Smooth muscle cell (in vitro differentiated cells): Measurements from ENCODE around the gene EXOC8. TPM values are rescaled to one million over a fixed set of nuclear protein-coding genes. Genes with fewer than 3 reads are reported as not detected.

Experiments used
- DNase-seq: peaks from one replicate; lab custom pipeline; 2025; ENCODE audit not compliant: unreplicated experiment; lab: John Stamatoyannopoulos, UW
- H2AFZ ChIP-seq: fragments of 200-600 bp; sonication (generic); 2 replicates; pipeline ENCODE4 v1.6.0; 2016; ENCODE audit warnings: antibody characterized with exemption, low read depth, mild to moderate bottlenecking
- H3F3A ChIP-seq: fragments of 200-600 bp; sonication (generic); 2 replicates; pipeline ENCODE4 v1.6.0; 2017; ENCODE audit warnings: antibody characterized with exemption, low read depth
- H3K27ac ChIP-seq: fragments of 200-600 bp; sonication (generic); 2 replicates; pipeline ENCODE4 v1.5.1; 2016; ENCODE audit warnings: low read depth, mild to moderate bottlenecking
- H3K27me3 ChIP-seq: fragments of 200-600 bp; sonication (generic); 2 replicates; pipeline ENCODE4 v1.6.1; 2016; ENCODE audit warnings: low read depth, mild to moderate bottlenecking
- H3K36me3 ChIP-seq: fragments of 200-600 bp; sonication (generic); 2 replicates; pipeline ENCODE4 v1.5.1; 2016; ENCODE audit warnings: low read depth
- H3K4me1 ChIP-seq: fragments of 200-600 bp; sonication (generic); 2 replicates; pipeline ENCODE4 v1.5.1; 2016; ENCODE audit warnings: low read depth
- H3K4me2 ChIP-seq: fragments of 200-600 bp; sonication (generic); 2 replicates; pipeline ENCODE4 v1.6.0; 2016; ENCODE audit warnings: mild to moderate bottlenecking
- H3K4me3 ChIP-seq: fragments of 200-600 bp; sonication (generic); 2 replicates; pipeline ENCODE4 v1.5.1; 2016; ENCODE audit warnings: mild to moderate bottlenecking
- H3K79me2 ChIP-seq: fragments of 200-600 bp; sonication (generic); 2 replicates; pipeline ENCODE4 v1.6.0; 2016; ENCODE audit warnings: low read depth, mild to moderate bottlenecking
- H3K9ac ChIP-seq: fragments of 200-600 bp; sonication (generic); 2 replicates; pipeline ENCODE4 v1.6.0; 2016; ENCODE audit warnings: low read depth
- H3K9me3 ChIP-seq: fragments of 200-600 bp; sonication (generic); replicated peaks from 2 replicates; pipeline ENCODE4 v1.5.1; 2016; ENCODE audit warnings: low read depth
- H4K20me1 ChIP-seq: fragments of 200-600 bp; sonication (generic); 2 replicates; pipeline ENCODE4 v1.6.0; 2016; ENCODE audit warnings: low read depth
- WGBS: methylation state at CpG from one replicate; pipeline ENCODE4 v1.1.7; 2016; ENCODE audit warnings: low lambda C conversion rate; 5-methylcytosine and 5-hydroxymethylcytosine counted together
- polyA plus RNA-seq: library from polyadenylated mRNA; unstranded; fragments of >200 nt; fragmentation: Nextera tagmentation; extraction: Ambion mirVana; gene quantifications from 2 replicates; pipeline ENCODE4 v1.2.1, GENCODE V29; 2016
- total RNA-seq: library from RNA; depleted of rRNA; stranded (reverse); fragments of >200 nt; gene quantifications from 2 replicates; pipeline ENCODE4 v1.2.3, GENCODE V29; 2014
- TF ChIP-seq, protein P1 (sequence below): fragments of 200-600 bp; sonication (generic); IDR thresholded peaks from 2 replicates; pipeline ENCODE4 v1.5.1; 2017; ENCODE audit warnings: borderline replicate concordance, mild to moderate bottlenecking, antibody characterized with exemption; ENCODE audit not compliant: insufficient read depth, poor library complexity, severe bottlenecking

Gene EXOC8
- total and polyA plus RNA-seq, 2 experiments from 2014 or later, result 4.2 to 15.6 TPM

- Histone ChIP-seq H2AFZ (peak within 1 kb of the TSS; percentile 95), H3K4me1 (peaks cover 39% of the 10 kb centered on the region), H3K4me3 (peak within 1 kb of the TSS; percentile 81), H3K79me2 (peaks cover 78% of the 10 kb centered on the region), H3K27ac (peak within 1 kb of the TSS; percentile 98), H3K9me3 (no peaks in the 10 kb centered on the region), H3K27me3 (no peaks in the 10 kb centered on the region), H4K20me1 (peaks cover 41% of the 10 kb centered on the region), H3F3A (no peaks in the 10 kb centered on the region), H3K36me3 (no peaks in the 10 kb centered on the region), H3K4me2 (peak within 1 kb of the TSS; percentile 95), H3K9ac (peak within 1 kb of the TSS; percentile 97)
- TF ChIP-seq, protein P1, sequence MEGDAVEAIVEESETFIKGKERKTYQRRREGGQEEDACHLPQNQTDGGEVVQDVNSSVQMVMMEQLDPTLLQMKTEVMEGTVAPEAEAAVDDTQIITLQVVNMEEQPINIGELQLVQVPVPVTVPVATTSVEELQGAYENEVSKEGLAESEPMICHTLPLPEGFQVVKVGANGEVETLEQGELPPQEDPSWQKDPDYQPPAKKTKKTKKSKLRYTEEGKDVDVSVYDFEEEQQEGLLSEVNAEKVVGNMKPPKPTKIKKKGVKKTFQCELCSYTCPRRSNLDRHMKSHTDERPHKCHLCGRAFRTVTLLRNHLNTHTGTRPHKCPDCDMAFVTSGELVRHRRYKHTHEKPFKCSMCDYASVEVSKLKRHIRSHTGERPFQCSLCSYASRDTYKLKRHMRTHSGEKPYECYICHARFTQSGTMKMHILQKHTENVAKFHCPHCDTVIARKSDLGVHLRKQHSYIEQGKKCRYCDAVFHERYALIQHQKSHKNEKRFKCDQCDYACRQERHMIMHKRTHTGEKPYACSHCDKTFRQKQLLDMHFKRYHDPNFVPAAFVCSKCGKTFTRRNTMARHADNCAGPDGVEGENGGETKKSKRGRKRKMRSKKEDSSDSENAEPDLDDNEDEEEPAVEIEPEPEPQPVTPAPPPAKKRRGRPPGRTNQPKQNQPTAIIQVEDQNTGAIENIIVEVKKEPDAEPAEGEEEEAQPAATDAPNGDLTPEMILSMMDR, result no peak
- DNase-seq, result no peak
- 2% methylated on average over 42 of the region's 43 CpGs for WGBS
These were observed 847 bp upstream of the EXOC8 start, which contains the start of gene SPRTN for GRCh38 chr1:231338270-231339128. TSS of gene SPRTN (plus strand) at chr1:231338293. CDS start at chr1:231338384, 91 bp downstream.

DNA sequence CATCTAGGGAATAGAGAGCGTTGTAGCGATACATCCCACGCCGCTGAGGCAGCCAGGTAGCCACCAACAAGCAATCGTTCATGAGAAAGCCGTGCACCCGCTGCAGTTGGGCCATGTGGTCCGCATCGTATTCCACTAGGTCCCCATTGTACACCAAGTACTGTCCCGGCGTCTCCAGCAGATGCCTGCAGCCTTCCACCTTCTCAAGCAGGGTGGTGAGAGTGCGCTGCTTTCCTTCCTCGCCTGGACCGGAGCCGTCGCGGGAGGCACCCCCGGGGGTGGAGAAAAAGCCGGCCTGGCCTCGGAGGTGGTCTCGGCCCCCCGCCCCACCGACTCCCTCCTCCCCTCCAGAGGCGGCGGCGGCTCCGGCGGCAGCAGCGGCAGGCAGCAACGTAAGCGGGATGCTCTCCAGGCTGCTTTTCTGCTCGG lies 595 bp downstream of the EXOC8 start:
- Histone ChIP-seq H3K27ac (peak overlapping the region; percentile 98), H3K27me3 (no peaks in the 10 kb centered on the region), H3K4me3 (peak overlapping the region; percentile 81), H3K36me3 (no peaks in the 10 kb centered on the region), H3K9ac (peak overlapping the region; percentile 97), H3F3A (no peaks in the 10 kb centered on the region), H3K9me3 (no peaks in the 10 kb centered on the region), H3K79me2 (peaks cover 80% of the 10 kb centered on the region), H2AFZ (peak overlapping the region; percentile 58), H3K4me1 (peaks cover 47% of the 10 kb centered on the region), H3K4me2 (peak overlapping the region; percentile 95), H4K20me1 (peaks cover 55% of the 10 kb centered on the region)
- peak; percentile 54 for DNase-seq
- TF ChIP-seq, protein P1, result no peak
- WGBS, result under 1% methylated on average over 27 of the region's 32 CpGs

DNA sequence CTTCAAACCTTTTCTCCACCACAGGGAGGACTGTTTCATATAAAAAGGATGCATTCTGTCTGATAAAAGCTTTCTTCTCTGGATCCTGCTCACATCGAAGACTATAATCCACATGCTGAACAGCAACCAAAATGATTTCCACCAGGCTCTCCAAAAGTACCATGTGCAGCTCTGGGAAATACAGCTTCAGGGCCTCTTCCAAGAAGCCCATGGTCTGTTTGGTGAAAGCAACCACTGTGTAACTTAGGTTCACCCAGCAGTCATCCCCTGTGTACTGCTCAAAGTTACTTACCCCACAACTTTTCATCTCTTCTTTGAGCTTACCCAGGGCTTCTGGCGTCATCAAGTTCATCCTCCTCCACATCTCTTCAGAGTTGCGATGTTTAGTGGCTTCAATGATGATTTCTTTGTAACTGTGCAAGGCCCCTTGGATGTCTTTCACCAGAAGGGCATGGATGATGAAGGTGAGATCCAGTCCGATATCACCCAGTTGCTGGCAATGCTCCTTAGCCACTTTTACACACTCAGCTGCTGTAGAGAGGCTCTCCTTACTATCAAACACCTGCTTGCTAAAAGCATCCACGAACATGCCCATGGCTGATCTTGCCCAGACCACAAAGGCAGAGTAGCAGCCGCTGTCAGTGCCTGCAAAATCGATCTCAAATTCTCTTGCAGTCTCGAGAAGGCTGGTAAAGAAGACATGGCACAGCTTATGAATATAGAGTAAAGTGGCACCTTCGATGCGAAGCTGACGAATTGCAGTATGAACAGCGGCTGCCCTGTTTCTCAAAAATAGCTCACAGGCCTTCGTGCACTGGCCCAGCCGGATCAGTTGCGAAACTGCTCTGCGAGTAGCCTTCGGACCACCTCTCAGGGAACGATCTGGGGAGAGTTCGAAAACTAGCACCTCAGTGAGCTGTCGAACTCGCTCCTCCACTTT lies 1.7 kb downstream of the EXOC8 start:
- Histone ChIP-seq H3K4me3 (peak overlapping the region; percentile 81), H3K9me3 (no peaks in the 10 kb centered on the region), H3K36me3 (no peaks in the 10 kb centered on the region), H3K27ac (peak overlapping the region; percentile 98), H3K4me2 (peak overlapping the region; percentile 95), H3K27me3 (no peaks in the 10 kb centered on the region), H3K9ac (peak overlapping the region; percentile 97), H2AFZ (no peak overlapping the region), H3F3A (no peaks in the 10 kb centered on the region), H3K4me1 (peaks cover 47% of the 10 kb centered on the region), H4K20me1 (peaks cover 67% of the 10 kb centered on the region), H3K79me2 (peaks cover 77% of the 10 kb centered on the region)
- 71% methylated on average over 21 of the region's 21 CpGs for WGBS
- no peak for DNase-seq
- TF ChIP-seq, protein P1, result no peak
